HG03045 (cell line): ENCODE data around the gene SLC16A2.
A peak's percentile ranks its signal among the peaks of the same experiment; 100 is the strongest.

Source experiments
- ATAC-seq: cut with Tn5 transposase; IDR thresholded peaks from one replicate; pipeline ENCODE4 v1.9.1; 2021; ENCODE audit warnings: mild to moderate bottlenecking, moderate library complexity; ENCODE audit not compliant: unreplicated experiment

The SLC16A2 gene

DNA sequence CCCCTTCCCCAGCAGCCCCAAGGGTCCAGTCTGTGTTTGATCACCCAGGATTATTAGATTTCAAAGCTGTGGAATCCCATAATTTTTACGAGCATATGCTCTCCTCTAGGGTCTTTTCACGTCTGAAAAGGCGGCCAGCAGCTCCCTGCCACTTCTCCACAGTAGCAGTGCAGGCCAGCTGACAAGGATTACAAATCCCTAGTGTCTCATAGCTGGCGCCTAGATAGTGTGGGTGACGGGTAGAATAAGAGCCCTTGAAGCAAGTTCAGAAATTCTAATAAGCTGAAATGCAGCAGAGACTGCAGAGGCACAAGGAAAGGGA, 113.8 kb downstream of the SLC16A2 start:
- no peak for ATAC-seq

DNA sequence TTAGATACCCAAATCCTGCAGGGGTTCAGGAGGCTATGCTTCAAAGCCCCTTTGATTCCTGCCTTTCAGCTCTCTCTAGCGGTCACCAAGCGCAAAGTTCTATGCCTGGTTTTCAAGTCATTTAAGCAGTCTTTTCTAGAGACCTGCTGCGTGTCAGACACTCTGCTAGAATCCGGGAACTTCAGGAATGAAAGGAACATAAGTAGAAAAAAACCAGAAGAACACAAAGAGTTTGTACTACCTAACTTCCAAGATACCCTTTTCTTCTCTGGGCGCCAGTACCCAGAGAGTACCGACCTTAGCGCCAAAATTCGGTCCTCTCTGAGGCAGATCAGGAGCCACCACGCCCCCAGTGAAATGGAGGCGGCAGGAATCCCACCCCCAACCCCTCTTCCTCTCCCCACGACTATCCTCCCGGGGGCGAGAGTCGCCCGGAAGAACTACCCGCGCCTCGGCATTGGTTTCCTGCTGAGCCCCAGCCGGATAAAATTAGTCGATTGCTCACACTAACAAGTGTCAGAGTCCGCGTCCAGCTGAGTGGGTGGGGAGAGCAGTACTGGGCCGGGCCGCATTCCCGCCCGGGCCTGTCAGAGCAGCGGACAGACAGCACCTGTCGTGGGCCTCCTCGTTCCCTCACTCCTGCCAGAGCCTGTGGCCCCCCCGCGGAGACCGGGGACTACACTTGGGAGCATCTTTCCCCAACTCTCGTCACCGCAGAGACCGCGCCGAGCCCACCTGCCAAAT, 114.3 kb downstream of the SLC16A2 start:
- ATAC-seq, result peak; percentile 38

DNA sequence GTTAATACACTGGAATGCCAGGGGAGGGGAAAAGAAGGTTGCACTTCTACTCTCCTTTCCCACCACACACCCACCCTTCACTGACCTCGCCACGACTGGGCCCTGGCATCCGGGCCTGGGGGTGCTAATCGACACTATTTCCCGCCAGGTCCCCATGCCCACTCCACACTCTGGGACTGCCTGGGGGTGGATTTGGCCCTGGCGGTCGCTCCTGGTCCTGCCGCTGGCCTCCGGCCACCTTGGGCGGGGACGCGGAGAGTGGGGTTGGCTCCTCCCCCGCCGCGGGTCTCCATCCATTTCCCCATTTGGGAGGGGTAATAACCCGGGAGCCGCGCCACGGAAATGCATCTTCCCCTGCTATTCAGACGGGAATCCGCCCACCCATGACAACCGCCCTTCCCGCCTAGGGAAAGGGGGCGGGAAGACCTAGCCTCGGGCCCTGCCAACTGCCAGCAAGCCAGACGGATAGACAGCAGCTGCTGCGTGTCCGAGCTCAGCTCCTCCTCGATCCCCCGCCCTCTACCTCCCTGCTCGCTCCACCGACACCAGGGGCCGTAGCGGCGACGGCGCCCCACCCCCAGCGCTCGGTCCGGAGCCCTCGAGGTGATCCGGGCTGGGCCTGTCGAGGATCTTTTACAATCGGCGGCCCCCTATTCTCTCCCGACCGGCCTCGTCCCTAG, 115.0 kb downstream of the SLC16A2 start:
- peak; percentile 64 for ATAC-seq

DNA sequence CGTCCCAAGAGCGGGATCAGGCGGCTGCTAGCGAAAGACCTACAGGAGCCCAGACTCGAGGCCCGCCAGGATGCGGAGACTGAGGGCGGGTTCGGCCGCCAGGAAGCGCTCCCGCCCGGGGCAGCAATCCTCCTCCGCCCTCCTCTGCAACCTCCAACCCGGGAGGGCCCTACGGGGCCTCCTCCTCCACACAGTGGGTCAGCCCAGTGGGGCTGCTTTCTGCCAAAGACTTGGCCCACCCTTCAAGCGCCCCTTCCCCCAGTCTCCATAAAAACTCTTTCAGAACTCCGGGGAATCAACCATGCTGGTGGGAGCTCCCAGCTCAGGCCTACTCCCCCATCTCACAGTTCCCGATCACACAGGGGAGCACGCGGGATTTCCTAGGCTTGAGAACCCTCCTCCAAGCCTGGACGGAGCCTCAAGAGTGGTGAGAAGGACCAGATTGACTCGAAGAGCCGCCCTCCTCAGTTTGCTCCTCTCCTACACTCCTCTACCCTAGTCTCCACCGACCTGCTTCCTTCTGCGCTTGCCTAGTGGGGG, 115.6 kb downstream of the SLC16A2 start:
- peak; percentile 14 for ATAC-seq

DNA sequence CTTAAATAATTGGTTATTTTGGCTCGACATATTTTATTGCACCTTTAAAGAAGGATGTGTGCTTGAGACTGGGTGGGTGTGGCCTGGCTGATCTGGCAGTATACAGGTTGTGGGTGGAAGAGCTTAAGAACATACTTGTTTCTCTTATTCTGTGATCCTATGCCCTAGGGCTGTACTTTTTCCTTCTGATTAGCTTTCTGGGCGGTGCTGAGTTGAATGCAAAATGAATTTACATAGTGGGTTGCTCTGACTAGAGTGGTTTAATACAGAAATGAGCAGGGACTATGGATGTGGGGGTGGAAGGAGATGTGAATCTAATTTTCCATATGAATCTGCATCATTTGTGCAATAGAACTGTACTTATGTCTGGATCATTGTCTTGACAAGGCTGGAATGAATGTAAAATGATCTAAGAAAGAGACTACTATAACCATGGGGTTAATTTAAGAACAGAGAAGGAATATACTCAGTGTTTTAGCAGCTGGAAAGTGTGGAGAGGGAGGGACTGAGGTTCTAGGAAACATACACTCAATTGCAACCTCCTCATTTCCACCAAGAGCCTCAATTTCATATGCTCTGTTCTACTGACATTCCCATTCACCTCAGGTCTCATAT, 119.4 kb downstream of the SLC16A2 start:
- ATAC-seq, result no peak

DNA sequence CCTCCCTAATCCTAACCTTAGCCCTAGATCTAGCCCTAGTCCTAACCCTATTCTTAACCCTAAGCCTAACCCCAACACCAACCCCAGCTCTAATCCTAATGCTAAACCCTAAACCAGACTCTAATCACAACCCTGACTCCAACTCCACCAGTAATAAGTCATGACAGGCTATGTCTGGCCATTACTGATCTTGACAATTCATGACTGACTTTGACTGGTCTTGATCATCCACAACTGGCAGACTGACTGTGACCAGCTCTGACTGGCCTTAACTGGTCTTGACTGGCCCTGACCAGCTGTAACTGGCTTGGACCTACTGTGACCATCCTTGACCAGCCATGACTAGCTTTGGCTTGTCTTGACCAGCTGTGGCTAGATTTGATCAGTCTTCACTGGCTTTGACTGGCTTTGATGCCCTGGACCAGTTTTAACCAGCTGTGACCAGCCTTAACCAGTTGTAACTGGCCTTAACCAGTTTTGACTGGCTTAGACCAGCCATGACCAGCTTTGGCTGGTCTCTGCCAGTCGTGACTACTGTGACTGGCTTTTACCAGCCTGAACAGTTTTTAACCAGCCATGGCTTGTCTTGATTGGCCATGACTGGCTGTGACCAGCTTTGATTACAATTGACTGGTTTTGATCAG, 124.7 kb downstream of the SLC16A2 start:
- ATAC-seq, result no peak

DNA sequence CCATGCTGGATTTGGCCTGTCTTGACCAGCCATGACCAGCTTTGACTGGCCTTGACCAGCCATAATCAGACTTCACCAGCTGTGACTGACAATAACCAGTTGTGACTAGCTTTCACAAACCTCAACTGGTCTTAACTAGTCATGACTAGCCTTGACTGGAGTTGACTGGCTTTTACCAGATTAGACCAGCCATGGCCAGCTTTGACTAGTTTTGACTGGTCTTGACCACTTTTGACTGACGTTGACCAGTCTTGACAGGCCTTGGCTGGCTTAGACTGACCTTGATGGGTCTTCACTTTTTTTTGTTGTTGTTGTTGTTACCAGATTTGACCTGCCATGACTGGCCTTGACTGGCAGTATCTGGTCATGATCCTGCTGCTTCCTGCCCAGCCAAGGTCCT, 125.7 kb downstream of the SLC16A2 start:
- no peak for ATAC-seq

DNA sequence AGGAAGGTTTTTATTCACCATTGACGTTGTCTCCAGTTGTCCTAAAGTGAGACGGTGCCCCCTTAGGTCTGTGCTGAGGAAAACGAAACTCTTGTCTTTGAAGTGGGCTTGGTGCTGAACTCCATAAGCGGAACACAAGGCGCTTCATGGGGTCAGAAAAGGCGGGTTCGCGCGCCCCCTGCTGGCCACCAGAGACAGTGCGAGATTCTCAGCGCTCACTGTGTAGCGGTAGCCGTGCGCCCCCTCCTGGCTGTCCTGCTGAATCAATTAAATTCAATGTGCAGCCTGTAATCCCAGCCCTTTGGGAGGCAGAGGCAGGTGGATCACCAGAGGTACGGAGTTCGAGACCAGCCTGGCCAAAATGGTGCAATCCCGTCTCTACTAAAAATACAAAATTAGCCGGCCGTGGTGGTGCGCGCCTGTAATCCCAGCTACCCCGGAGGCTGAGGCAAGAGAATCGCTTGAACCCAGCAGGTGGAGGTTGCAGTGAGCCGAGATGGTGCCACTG, 129.1 kb downstream of the SLC16A2 start:
- peak; percentile 78 for ATAC-seq

DNA sequence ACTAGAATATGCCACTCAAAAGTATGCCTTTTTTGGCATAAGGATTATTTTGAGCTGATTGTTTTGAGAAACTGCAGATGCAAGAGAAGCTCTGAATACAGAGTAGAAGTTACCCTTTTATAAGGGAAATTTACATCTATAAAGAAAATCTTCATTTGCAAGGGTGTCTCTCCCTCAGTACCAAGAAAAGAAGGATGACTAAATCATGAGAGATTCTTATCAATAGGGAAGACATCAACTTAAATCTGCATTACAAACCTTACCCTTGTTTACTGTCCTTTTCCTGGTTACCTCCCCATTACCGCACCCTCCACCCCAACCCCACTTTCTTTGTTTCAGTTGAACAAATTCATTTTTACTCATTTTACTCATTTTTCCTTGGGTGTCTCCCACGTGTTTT, 130.6 kb downstream of the SLC16A2 start:
- ATAC-seq, result no peak

DNA sequence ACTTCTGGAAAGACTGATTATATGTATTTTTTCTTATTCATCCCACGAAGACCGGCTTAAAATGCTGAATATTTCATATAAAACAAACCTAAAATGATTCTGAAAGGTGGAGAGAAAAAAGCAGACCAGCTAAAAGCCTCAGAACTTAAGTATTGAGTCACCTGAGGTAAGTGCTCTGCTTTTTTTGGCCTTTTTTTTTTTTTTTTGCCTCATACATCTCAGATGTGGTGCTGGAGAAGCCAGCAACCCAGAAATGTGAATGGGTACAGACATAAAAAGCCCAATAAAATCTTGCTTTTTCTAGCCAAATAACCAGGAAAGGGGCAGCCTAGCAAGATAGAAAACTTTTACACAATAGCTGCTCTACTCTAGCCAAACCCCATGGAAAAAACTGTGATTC, 136.1 kb downstream of the SLC16A2 start:
- ATAC-seq, result no peak

DNA sequence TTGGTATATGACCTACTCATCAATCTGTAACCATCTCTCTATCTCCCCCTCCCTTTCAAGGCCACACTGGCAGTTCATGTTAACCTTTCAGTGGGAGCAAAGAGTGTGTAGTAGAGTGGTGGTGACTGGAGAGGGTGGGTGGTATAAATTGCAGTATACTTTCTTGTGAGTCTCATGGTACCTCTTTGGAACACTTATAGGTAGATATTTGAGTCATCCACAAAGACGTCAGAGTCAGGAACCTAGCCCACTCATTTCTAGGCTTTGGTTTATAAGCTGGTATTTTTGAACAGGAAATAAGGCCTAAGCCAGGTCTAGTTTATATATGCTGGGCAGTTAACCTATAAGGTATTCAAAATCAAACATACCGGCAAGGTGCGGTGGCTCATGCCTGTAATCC, 156.8 kb downstream of the SLC16A2 start:
- ATAC-seq, result no peak

DNA sequence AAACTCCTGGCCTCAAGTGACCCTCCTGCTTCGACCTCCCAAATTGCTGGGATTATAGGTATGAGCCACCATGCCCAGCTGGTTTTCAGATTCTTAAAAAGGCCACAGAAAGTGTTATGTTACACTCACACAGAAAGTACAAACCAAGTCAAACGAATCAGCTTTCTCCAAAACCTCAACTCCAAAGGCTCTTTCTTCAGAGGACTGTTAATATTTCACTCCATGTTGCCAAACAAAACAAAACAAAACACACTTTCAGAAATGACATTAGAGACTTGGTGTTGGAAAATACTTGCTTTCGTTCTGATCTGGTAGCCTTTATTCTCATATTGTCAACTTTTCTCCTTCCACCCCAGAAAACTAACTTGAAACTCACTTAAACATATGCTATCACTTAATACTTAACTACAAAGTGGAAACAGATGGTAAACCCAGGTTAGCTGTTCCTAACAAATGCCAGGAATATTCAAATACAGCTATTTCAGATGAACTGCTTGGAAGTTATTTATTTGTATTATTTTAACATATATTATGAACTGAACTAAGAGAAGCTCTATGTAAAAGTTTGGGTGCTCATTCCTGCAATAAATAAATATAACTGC, 158.4 kb downstream of the SLC16A2 start:
- ATAC-seq, result no peak
